Liver (tissue), 9 donors: ENCODE results near the gene ANKEF1. TPM values are rescaled to one million over a fixed set of nuclear protein-coding genes. Genes with fewer than 3 reads are reported as not detected.

ENCODE experiments used
- DNase-seq: peaks from one replicate; pipeline ENCODE4 v3.0.0-alpha.2; 2017; ENCODE audit warnings: low spot score
- H3K27ac ChIP-seq, 2 donors: one replicate each; pipeline ENCODE4 v1.7.0; 2013; ENCODE audit warnings: inconsistent platforms in 2 of 2, low read length in 2 of 2, control low read depth in 1 of 2, low read depth in 1 of 2, mild to moderate bottlenecking in 1 of 2
- H3K27me3 ChIP-seq, 4 donors: one replicate each; pipeline versions ENCODE4 v1.6.1 to v1.7.0; 2013; ENCODE audit warnings: low read length in 3 of 4, inconsistent platforms in 1 of 4, mild to moderate bottlenecking in 1 of 4, moderate library complexity in 1 of 4; ENCODE audit not compliant: control insufficient read depth in 4 of 4, insufficient read depth in 4 of 4
- H3K36me3 ChIP-seq, 4 donors: one replicate each; pipeline versions ENCODE4 v1.6.1 to v1.7.0; 2013; ENCODE audit warnings: low read length in 3 of 4, mild to moderate bottlenecking in 3 of 4, low read depth in 1 of 4, moderate library complexity in 1 of 4; ENCODE audit not compliant: control insufficient read depth in 4 of 4, insufficient read depth in 3 of 4
- H3K4me1 ChIP-seq, 4 donors: one replicate each; pipeline versions ENCODE4 v1.6.1 to v1.7.0; 2013; ENCODE audit warnings: low read length in 3 of 4, mild to moderate bottlenecking in 3 of 4, moderate library complexity in 1 of 4; ENCODE audit not compliant: control insufficient read depth in 4 of 4, insufficient read depth in 4 of 4
- H3K4me3 ChIP-seq, 3 donors: one replicate each; pipeline versions ENCODE4 v1.6.1 to v1.7.0; 2013; ENCODE audit warnings: low read length in 3 of 3, control low read depth in 1 of 3, low read depth in 1 of 3, mild to moderate bottlenecking in 1 of 3
- H3K9ac ChIP-seq, 2 donors: one replicate each; pipeline ENCODE4 v1.7.0; 2013; ENCODE audit warnings: low read length in 2 of 2, mild to moderate bottlenecking in 2 of 2, moderate library complexity in 2 of 2, control low read depth in 1 of 2, low read depth in 1 of 2
- H3K9me3 ChIP-seq, 4 donors: one replicate each; pipeline versions ENCODE4 v1.6.1 to v1.7.0; 2013; ENCODE audit warnings: low read length in 3 of 4; ENCODE audit not compliant: control insufficient read depth in 4 of 4
- ATF3 ChIP-seq: IDR thresholded peaks from 2 replicates; pipeline ENCODE4 v1.6.1; 2016; ENCODE audit warnings: antibody characterized with exemption
- CTCF ChIP-seq: fragments of 150-350 bp; IDR thresholded peaks from 2 replicates; pipeline ENCODE4 v1.5.1; 2017; ENCODE audit warnings: improper control_type of control experiment, low read depth, low read length; ENCODE audit not compliant: missing input control
- EGR1 ChIP-seq, 2 donors: IDR thresholded peaks; 2 replicates each; pipeline ENCODE4 v1.6.1; 2016 to 2018; ENCODE audit warnings: antibody characterized with exemption in 2 of 2, low read depth in 2 of 2
- FOXA1 ChIP-seq: IDR thresholded peaks from 2 replicates; pipeline ENCODE4 v1.6.1; 2016; ENCODE audit warnings: antibody characterized with exemption
- FOXA2 ChIP-seq: IDR thresholded peaks from 2 replicates; pipeline ENCODE4 v1.6.1; 2016; ENCODE audit warnings: antibody characterized with exemption
- GABPA ChIP-seq, 2 donors: IDR thresholded peaks in 1 of 2; conservative IDR thresholded peaks in 1 of 2; 2 replicates each; pipeline ENCODE4 v1.6.1; 2016; ENCODE audit warnings: antibody characterized with exemption in 2 of 2, mild to moderate bottlenecking in 1 of 2, moderate library complexity in 1 of 2
- HNF4A ChIP-seq, 2 donors: conservative IDR thresholded peaks; 2 replicates each; pipeline ENCODE4 v1.6.1; 2016; ENCODE audit warnings: antibody characterized with exemption in 2 of 2, mild to moderate bottlenecking in 2 of 2
- HNF4G ChIP-seq: IDR thresholded peaks from 2 replicates; pipeline ENCODE4 v1.6.1; 2016; ENCODE audit warnings: antibody characterized with exemption
- JUND ChIP-seq, 2 donors: IDR thresholded peaks; 2 replicates each; pipeline ENCODE4 v1.6.1; 2016; ENCODE audit warnings: antibody characterized with exemption in 2 of 2
- MAX ChIP-seq: IDR thresholded peaks from 2 replicates; pipeline ENCODE4 v1.6.1; 2016; ENCODE audit warnings: antibody characterized with exemption
- NR2F2 ChIP-seq: IDR thresholded peaks from 2 replicates; pipeline ENCODE4 v1.6.1; 2016; ENCODE audit warnings: antibody characterized with exemption
- RAD21 ChIP-seq, 2 donors: IDR thresholded peaks; 2 replicates each; pipeline ENCODE4 v1.6.1; 2016; ENCODE audit warnings: antibody characterized with exemption in 2 of 2, mild to moderate bottlenecking in 2 of 2
- REST ChIP-seq: IDR thresholded peaks from 2 replicates; pipeline ENCODE4 v1.6.1; 2016; ENCODE audit warnings: antibody characterized with exemption, mild to moderate bottlenecking
- RXRA ChIP-seq, 2 donors: IDR thresholded peaks; 2 replicates each; pipeline ENCODE4 v1.6.1; 2017 to 2018; ENCODE audit warnings: antibody characterized with exemption in 2 of 2, mild to moderate bottlenecking in 1 of 2
- SP1 ChIP-seq: IDR thresholded peaks from 2 replicates; pipeline ENCODE4 v1.6.1; 2018; ENCODE audit warnings: antibody characterized with exemption, mild to moderate bottlenecking
- TAF1 ChIP-seq: conservative IDR thresholded peaks from 2 replicates; pipeline ENCODE4 v1.6.1; 2016; ENCODE audit warnings: antibody characterized with exemption, mild to moderate bottlenecking
- YY1 ChIP-seq: IDR thresholded peaks from 2 replicates; pipeline ENCODE4 v1.6.1; 2016; ENCODE audit warnings: antibody characterized with exemption, mild to moderate bottlenecking
- ZBTB33 ChIP-seq: IDR thresholded peaks from 2 replicates; pipeline ENCODE4 v1.6.1; 2016; ENCODE audit warnings: antibody characterized with exemption
- WGBS: extraction: QIAGEN DNeasy Blood & Tissue Kit; methylation state at CpG from one replicate; pipeline ENCODE4 v1.1.7; 2013; 5-methylcytosine and 5-hydroxymethylcytosine counted together
- polyA plus RNA-seq, 2 donors: library from polyadenylated mRNA; stranded (reverse) in 1 of 2; unstranded in 1 of 2; fragments of 200-250 nt in 1 of 2; fragments of >200 nt in 1 of 2; fragmentation: Nextera tagmentation in 1 of 2; extraction: Ambion mirVana in 1 of 2; gene quantifications; one replicate each; pipeline versions ENCODE4 v1.2.1 to v1.2.3, GENCODE V29; 2013 to 2015
- total RNA-seq, 2 donors: library from RNA; depleted of rRNA; stranded (reverse); fragments of >200 nt; gene quantifications; one replicate each; pipeline ENCODE4 v1.2.3, GENCODE V29; 2014
- donor health status: healthy.
- donor health status: healthy.
- donor health status: healthy.
- donor health status: healthy.
- donor health status: healthy.

The ANKEF1 gene
- total and polyA plus RNA-seq, 4 donors, result 1.6 to 5.1 (median 2.6) TPM

GRCh38 chr20:10075606-10076005 is 40.8 kb downstream of the ANKEF1 start (continued):
- TF ChIP-seq ZBTB33, result no peak

GRCh38 chr20:10076126-10077080 is 41.6 kb downstream of the ANKEF1 start:
- Histone ChIP-seq H3K4me1 (no peaks in the 10 kb centered on the region), H3K36me3 (no peaks in the 10 kb centered on the region), H3K9me3 (no peaks in the 10 kb centered on the region), H3K9ac (no peak overlapping the region), H3K27ac (no peak overlapping the region), H3K27me3 (no peaks in the 10 kb centered on the region), H3K4me3 (no peak overlapping the region)
- no peak for TF ChIP-seq EGR1 (IDR thresholded peaks at IDR 0.05; ENCODE audit: low read depth in 2 of 2)
- no peak for TF ChIP-seq CTCF
- TF ChIP-seq RAD21 (IDR thresholded peaks at IDR 0.05), result no peak
- TF ChIP-seq FOXA1, result no peak
- TF ChIP-seq REST, result no peak
- no peak for TF ChIP-seq HNF4A (conservative IDR thresholded peaks at IDR 0.05)
- no peak for TF ChIP-seq ATF3
- TF ChIP-seq MAX, result no peak
- no peak for TF ChIP-seq HNF4G
- no peak for TF ChIP-seq YY1
- TF ChIP-seq GABPA (IDR thresholded peaks at IDR 0.05 in 1 of 2, conservative IDR thresholded peaks at IDR 0.05 in 1 of 2), result no peak
- TF ChIP-seq ZBTB33, result no peak
- no peak for TF ChIP-seq NR2F2
- no peak for TF ChIP-seq RXRA (IDR thresholded peaks at IDR 0.05)
- TF ChIP-seq SP1, result no peak
- no peak for TF ChIP-seq JUND (IDR thresholded peaks at IDR 0.05)
- no peak for TF ChIP-seq FOXA2
- TF ChIP-seq TAF1, result no peak
- WGBS, result 61% methylated on average over 5 of the region's 5 CpGs
- DNase-seq, result no peak
